HG02610 (cell line): ENCODE results near the gene VAV2.
"Not testable (repeated sequence)": the region's sequence is repeated elsewhere in the genome, so short reads cannot be mapped to it uniquely, and the experiment has no call there.

Experiments used
- ATAC-seq: cut with Tn5 transposase; IDR thresholded peaks from one replicate; pipeline ENCODE4 v1.9.1; 2021; ENCODE audit warnings: mild to moderate bottlenecking, moderate library complexity; ENCODE audit not compliant: unreplicated experiment

Gene VAV2

DNA sequence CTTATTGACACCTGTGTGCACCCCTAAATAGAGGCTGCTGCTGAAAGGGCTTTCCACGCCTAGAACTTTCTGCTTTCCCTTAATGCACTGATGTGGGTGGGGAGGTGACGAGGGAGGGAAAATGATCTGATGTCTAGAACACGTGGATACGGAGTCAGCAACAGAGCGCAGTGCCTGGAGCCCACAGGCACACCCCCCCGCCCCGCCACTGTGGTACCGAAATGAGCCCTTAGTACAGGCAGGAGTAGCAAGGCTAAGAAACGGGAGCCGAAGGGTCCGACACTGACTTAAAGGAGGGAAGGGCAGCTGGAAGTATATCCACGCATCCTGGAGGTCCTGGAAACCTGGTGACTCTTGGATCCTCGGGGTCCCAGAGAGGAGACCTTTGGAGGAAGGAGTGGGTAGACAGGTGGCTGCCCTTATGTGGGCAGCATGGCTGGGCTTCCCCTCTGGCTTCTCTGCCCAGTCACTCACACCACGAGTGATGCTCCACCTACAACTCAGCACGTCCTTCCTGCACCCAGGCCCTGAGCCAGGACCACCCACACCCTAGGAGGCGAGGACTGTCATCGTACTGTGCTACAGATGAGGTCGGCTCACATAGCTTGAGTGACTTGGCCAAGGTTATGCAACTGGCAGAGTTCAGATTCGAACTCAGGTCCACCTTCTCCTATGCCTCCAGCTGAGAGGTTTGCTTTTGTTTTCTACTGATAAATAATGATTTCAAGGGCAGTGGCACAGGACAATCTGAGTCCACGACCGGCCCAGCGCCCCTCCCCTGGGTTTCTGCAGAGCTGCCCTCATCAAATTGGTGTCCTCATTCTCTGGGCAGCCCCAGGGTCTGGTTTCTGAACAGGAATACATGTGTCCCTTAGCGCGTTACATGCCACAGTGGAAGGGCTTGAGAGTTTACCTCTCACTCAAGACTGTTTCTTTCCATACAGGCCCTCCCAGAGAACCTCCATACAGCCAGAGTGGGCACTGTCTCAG, 4.7 kb upstream of the VAV2 start:
- ATAC-seq = no peak

DNA sequence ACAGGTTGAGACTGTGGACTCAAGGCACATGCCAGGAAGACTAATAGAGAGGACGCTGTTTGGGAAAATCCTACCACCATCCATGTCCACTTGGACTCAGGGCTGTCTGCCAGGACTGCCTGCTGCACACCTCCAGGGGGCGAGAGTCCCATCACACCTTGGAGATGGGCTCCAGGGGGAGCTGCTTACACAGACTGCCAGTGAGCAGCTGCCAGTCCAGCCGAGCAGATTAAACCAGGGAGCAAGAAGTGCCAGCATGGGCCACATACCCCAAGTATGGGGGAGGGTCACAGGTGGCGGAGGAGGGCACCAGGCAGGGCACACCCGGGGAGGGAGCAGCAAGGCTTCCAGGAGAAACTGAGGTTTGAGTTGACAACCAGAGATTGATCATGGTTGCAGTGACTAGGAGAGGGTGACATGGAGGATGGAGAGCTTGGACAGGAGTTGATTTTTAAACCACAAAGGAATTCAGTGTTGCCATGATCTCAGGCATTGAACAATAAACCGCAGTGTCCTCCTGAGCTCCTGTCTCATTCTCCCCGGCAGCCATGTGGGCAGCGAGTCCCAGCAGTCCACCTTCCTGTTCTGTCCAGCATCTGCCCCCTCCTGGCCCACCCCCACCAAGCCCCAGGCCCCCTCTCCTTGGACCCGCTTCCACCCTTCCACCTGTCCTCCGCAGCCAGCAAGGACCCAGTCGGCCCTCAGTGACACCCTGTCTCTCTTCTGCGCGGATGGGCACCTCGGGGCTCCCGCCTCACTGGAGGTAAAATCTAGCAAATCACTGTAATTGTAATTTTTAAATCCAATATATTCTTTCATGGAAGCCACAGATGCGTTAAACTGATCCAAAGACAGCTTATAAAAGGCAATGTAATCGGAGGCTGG, 3.1 kb upstream of the VAV2 start:
- ATAC-seq = no peak

DNA sequence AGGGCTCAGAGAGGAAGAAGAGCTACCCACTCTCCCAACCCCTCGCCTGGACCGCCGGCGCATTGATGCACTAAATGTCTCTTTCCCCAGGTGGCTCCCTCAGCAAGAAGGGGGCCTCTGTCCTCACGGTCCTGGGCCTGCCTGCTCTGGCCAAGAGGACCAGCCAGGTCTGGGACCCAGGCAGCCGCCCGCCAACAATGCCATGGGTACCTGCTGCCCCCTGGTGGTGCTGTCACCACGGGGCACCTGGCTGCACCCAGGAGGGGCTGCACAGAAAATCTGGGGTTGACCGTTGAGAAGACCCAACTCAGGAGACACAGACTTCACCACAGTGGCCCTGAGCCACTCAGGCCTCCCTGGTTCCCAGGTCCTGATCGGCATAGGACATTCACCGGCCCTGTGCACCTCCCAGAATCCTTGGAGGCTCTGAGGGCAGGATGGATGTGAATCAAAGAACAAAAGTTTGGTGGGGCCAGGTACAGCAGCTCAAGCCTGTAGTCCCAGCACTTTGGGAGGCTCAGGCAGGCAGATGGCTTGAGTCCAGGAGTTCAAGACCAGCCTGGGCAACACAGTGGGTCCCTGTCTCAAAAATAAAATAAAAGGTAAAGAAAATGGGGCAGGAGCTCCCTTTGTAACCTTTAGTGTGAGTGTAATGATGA, 2.4 kb upstream of the VAV2 start:
- no peak for ATAC-seq

DNA sequence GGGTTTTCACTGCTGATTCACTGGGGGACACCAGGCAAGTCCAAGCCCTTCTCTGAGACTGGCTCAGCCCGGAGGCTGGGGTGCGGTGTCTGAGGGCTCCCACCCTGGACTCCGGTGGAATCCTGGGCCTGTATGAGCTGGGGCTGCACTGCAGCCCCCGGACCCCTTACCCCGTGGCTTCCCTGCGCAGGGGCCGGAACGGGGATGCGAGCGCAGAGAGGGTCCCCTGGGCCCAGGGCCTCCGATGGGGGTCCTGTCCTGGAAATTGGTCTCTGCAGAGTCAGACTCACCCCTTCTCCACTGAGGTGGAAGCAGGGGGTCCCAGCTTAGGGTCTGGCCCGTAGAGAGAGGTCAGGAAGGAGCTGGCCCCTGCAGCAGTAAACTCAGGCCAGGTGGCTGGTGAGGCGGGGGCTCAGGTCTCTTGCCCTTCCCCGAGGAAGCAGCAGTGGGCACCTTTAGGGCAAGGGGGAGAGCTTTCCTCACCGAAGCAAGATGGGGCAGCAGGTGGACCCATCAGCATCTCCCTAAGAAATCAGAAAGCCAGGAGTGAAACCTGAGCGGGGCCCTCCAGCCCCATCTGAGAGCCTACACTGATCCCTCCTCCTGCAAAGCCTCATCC, 1.6 kb upstream of the VAV2 start:
- no peak for ATAC-seq

DNA sequence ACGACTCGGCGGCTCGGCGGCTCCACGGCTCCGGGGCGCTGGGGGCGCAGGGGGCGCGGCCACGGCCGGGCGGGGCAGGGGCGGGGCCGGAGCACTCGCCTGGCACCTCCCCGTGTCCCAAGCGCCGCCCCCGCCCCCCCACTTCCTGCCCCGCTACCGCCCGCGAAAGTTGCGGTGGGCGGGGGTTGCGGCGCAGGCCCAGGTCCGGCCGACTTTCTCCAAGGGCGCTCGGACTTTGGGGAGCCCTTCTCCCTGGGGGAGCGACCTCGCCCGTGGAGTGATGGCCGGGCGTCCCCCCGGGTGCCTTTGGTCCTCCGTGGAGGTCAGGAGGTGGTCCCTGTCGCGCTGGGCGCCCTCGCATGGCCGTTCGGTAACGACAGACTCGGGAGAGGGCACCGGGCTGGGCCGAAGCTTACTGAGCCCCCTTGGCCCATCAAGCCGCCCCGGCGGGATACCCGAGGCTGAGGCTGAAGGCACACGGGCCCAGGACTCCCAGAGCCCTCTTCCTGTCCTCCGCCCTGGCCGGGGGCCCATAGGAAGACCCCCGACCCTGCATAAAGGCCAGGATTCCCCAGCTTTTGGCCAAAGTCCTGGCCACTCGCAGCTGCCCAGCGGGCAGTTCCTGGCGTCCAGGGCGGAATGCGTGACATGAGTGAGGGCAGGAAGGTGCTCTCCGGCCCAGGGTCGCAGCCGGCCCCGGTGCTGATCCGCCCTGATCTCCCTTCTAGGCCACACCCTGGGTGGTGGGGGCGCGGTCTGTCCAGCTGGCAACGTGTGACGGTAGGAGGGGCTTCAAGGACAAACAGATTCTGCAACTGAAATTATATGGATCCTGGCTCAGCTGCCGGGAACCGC, 883 bp upstream of the VAV2 start:
- peak; percentile 43 for ATAC-seq

DNA sequence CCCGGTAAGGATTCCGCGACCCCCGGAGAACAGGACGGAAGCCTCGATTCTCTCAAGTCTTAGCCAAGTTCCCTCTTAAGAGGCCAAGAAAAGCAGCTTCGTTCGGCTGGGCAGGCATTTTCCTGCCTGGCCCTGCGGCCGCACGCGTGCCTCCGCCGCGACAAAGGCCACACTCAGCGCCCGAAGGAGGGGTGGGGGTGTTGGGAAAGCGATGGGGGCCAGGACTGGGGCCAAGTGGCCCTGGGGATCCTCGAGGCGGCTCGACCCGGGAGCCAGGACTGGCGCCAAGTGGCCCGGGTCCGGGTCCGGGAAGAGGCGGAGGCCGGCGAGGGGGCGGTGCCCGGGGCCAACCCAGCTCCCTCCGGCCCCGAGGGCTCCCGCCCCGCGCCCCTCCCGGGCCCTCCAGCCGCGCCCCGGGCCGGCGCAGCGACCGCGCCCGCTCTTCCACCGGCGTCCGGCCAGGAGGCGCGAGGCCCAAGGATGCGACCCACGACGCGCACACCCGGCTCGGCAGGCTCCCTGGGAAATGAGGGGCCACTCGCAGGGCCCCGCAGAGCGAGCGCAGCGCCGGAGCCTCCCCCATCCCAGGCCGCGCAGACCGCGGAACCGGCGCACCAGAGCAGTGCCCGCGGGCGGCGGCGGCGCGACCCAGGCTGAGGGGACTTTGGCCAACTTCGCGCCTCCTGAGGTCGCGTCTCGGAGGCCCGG, 756 bp downstream of the VAV2 start:
- ATAC-seq = no peak

DNA sequence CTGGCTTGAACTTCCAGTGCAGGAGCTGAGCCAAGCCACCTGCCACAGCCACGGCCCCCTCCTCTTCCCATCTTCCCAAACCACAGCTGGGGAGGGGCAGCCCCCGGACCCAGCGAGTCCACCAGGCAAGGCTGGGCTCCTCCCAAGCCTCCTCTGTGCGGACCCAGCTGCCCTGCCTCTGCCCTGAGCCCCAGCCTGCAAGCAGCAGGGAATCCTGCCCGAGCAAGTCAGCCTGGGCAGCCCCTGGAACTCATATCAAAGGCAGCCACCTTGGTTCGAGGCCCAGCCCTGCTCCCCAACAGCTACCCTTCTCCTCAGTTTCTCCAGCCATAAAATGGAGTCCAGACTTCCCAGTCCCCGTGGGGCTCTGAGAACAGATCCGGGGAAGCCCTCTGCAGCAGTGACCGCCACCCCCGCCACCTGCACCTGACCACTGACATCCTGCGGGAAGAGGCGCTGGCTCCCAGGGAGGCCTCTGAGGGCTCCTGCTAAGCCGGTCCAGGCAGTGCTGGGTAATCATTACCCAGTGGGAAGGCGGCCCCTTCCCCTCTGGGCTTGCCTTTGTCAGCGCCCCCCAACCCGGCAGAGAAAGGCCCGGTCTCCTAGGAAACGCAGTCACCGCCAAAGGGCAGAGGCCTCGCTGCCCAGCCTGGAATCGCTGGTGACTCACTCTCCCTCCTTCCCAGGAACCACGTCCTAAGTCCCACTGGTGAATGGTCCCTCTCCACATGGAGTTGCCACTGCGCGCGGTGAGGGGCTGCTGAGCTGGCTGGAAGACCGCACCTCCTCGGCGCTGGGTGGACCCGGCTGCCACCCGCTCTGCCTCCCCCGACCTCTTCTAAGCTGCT, 1.5 kb downstream of the VAV2 start:
- no peak for ATAC-seq

DNA sequence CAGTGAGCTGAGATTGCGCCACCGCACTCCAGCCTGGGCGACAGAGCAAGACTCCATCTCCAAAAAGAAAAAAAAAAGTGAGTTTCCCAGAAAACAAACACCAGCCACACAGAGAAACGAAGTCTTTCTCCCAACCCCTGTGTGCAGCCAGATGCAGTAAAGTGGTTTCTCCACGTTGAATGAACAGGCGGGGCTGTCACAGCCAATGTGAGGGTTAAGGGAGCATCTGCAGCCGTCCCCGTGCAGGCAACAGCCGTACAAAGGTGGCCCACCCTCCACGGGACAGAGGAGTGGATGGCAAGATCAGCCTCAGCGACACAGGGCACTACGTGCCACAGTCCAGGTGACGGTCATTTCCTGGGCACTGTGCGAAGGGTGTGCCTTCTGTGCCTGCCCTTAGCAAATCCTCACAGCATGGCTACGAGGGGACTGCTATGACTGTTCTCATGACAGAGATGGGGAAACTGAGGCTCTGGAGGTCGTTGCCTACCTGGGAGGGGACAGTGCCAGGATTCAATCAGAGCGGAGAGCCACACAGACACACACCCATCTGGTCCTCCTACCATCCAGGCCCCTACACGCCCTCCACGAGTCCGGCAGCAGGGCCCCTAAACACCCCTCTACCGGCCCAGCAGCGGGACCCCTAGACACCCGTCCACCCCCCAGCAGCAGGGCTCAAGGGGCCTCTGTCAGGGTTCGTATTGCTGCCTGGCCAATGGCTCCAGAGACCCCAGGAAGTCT, 2.3 kb downstream of the VAV2 start:
- ATAC-seq = no peak

DNA sequence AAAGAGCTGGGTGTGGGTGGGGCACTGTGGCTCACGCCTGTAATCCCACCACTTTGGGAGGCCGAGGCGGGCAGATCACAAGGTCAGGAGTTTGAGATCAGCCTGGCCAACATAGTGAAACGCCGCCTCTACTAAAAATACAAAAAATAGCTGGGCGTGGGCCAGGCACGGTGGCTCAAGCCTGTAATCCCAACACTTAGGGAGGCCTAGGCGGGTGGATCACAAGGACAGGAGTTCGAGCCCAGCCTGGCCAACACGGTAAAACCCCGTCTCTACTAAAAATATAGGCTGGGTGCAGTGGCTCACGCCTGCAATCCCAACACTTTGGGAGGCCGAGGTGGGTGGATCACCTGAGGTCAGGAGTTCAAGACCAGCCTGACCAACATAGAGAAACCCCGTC, 3.4 kb downstream of the VAV2 start:
- ATAC-seq = not testable (repeated sequence)

DNA sequence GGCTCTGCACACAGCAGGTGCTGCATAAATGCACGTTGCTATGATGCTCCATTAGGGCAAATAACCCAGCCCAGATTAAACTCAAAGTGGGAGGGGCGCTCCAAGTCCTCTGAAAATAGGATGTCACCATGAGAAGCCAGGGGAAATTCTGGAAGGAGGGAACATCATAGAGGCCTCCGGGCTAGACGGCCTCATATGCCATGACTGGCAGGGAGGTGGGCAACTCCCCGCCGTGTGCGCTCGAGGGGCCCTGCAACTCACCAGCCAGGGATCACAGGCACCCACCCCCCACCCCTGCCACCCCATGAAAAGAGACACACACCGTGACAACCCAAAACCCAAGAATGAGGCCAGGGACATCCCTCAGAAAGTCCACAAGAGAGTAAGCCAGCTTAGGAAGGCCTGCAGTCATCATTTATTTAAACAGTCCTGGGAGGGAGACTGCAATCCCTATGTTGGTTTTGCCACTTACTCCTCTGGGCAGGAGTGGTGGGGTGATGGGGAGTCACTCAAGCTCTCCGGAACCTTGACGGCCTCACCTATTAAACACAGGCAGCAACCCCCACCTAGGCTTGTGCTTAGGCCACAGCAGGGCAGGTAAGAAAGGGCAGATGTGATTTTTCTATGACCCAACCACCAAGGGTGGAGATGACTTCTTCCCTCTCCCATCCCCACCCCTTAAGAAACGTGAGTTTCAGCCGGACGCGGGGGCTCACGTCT, 4.0 kb downstream of the VAV2 start:
- no peak for ATAC-seq

DNA sequence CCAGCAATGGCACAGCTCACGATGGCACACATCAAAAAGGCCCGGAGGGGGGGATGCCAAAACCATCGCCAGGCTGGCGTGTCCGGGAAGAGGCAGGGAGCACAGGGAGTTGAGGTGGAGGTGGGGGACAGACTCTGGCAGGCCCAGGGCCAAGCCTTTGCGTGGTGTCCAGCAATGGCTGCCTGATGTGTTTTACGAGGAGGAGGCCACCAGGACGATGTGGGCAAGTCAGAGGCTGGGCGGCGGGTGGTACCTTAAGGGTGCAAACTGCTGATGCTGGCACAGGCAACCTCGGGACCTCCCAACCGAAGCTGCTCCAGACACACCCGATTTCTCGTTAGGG, 4.7 kb downstream of the VAV2 start:
- ATAC-seq = no peak

DNA sequence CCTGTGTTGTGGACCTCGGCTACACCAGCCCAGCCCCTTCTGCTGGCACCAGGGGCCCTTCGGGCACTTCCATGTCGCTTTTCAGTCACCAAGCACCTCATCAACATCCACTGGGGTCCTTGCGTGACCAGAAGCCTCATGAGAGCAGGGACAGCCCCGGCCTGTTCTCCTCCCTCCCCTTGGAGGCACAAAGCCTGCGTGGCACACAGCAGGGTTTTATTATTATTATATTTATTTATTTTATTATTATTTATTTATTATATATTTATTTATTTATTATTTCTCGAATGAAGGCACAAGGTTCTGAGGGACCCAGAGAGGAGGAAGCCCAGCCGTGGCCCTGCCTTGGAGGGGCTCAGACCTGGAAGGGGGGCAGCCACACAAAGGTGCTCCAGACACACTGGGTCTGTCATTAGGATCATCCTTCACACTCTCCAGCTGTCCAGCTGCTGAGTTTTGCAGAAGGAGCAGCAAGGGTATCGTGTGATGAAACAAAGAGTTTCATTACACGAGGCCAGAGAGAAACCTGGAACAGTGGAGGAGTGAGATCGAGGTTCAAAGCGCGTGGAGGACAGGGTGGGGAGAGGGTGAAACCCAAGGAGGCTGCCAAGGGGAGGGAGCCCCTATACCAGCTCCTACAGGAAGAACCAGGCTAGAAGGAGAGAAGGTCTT, 5.2 kb downstream of the VAV2 start:
- no peak for ATAC-seq

DNA sequence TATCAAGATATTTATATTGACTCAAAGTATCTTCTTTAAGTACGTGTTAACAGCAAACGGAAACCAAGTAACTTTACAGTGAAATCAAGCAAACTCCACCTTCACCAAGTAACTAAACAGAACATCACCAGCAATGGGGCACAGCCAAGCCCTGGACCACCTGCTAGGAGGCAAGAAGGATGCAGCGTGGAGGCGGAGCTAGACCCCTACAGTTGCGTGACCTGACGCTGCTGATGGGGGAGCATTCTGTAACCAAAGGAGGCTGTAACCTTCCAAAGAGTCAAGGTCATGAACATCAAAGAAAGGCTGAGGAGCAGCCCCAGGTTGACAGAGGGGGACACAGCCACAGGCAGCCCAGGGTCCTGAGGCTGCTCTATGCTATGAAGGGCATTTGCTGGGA, 6.1 kb downstream of the VAV2 start:
- no peak for ATAC-seq

DNA sequence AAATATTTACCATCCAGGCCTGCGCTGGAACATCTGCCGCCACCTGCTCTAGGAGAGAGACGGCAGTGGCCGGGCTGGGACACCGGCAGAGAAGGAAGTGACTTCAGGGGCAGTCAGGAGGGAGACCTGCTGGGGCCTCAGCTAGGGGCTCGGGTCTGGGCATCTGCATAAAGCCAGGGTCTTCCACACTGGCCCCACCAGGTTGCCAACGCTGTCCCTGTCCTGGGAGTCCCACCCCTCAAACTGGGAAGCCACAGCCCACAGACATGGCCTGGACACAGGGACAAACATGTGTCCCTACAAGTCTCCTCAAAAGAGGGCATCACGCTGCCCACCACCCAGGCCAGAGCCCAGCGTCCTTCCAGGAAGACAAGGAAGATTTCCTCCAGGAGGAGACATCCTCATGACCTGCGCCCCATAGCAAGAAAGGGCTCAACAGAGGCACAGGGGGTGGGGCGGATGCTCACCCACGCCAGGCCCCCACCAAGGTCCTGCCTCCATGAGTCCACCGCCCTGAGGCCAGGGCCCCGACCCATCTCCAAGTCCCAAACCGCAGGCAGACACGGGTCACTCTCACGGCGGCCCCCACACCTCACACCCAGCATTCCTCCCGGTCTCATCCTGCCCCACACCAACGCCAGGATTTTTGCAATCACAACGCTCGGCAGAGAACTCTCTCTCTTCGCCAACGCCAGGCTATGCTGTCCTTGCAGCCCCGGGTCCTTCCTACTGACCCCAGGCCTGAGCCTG, 9.0 kb downstream of the VAV2 start:
- ATAC-seq = no peak

DNA sequence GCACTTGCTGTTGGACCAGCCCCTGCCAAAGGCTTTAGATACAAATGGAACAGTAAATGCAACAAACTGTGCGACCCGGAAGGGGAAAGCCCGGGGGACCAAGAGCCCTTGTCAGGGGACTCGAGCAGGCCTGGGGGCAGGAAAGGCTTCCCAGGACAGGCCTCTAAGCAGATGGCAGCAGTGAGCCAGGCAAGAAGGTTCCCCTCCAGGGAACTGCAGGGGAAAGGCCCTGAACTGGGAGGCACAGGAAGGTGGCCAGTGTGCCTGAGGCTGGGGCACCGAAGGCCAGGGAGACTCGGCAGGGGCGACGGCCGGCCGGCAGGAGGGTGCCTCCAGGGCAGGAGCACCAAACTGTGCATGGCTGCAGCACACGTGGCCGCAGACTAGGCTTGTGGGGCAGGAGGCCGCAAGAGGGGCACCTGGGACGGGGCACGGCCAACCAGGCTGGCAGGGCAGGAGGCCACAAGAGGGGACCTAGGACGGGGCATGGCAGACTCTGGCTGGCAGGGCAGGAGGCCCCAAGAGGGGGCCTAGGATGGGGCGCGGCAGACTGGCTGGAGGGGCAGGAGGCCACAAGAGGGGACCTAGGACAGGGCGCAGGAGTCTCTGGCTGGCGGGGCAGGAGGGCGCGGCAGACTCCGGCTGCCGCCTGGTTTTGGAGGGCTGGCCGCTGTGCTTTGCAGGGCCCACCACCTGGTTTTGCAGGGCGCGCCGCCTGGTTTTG, 10.0 kb downstream of the VAV2 start:
- no peak for ATAC-seq
